PC-3 (cell line): ENCODE data around the gene TPK1. TPM values are rescaled to one million over a fixed set of nuclear protein-coding genes. Genes with fewer than 3 reads are reported as not detected.

ENCODE experiments used
- ATAC-seq: fragments of 200-7000 bp; cut with Tn5 transposase; 2 replicates; pipeline ENCODE4 v1.9.1; 2020; ENCODE audit warnings: mild to moderate bottlenecking, moderate library complexity
- BruUV-seq: library from RNA; stranded (reverse); fragments of 400-500 nt; replicated peaks from 2 replicates; lab custom pipeline; 2021; lab: Mats Ljungman, UMichigan
- CTCF ChIA-PET: fragments of 300-600 bp; sonication (Branson Sonifier 250); formaldehyde crosslinking; loops from one replicate; lab custom pipeline; 2022; ENCODE audit warnings: antibody characterized with exemption; lab: Charles Lee
- POLR2A ChIA-PET: fragments of 300-600 bp; sonication (Branson Sonifier 250); formaldehyde crosslinking; loops from one replicate; lab custom pipeline; 2022; ENCODE audit warnings: antibody characterized with exemption; ENCODE audit not compliant: unreplicated experiment; lab: Charles Lee
- DNase-seq: peaks from one replicate; pipeline ENCODE4 v3.0.0-alpha.2; 2015
- H2AFZ ChIP-seq: fragments of 300-600 bp; sonication (generic); 2 replicates; pipeline ENCODE4 v1.6.0; 2016; ENCODE audit warnings: antibody characterized with exemption, low read length
- H3F3A ChIP-seq: fragments of 300-600 bp; sonication (generic); one replicate; pipeline ENCODE4 v1.6.0; 2017; ENCODE audit warnings: antibody characterized with exemption, low read length, control low read depth, mild to moderate bottlenecking; ENCODE audit not compliant: unreplicated experiment
- H3K27ac ChIP-seq: fragments of 300-600 bp; sonication (generic); 2 replicates; pipeline ENCODE4 v1.5.1; 2016; ENCODE audit warnings: mild to moderate bottlenecking, low read length
- H3K27me3 ChIP-seq: fragments of 300-600 bp; sonication (generic); 2 replicates; pipeline ENCODE4 v1.6.1; 2016; ENCODE audit warnings: low read length, mixed read lengths
- H3K36me3 ChIP-seq: fragments of 300-600 bp; sonication (generic); 2 replicates; pipeline ENCODE4 v1.6.1; 2016; ENCODE audit warnings: low read depth, mixed run types, low read length, mixed read lengths
- H3K4me1 ChIP-seq: fragments of 300-600 bp; sonication (generic); 2 replicates; pipeline ENCODE4 v1.5.1; 2016; ENCODE audit warnings: low read length; ENCODE audit not compliant: insufficient read depth
- H3K4me2 ChIP-seq: fragments of 300-600 bp; sonication (generic); 2 replicates; pipeline ENCODE4 v1.6.0; 2016; ENCODE audit warnings: low read length
- H3K4me3 ChIP-seq: fragments of 300-600 bp; sonication (generic); 2 replicates; pipeline ENCODE4 v1.5.1; 2016; ENCODE audit warnings: mild to moderate bottlenecking, low read length, mixed read lengths
- H3K79me2 ChIP-seq: fragments of 300-600 bp; sonication (generic); 2 replicates; pipeline ENCODE4 v1.6.1; 2017; ENCODE audit warnings: low read length, mixed read lengths
- H3K9ac ChIP-seq: fragments of 300-600 bp; sonication (generic); 2 replicates; pipeline ENCODE4 v1.6.0; 2016; ENCODE audit warnings: mild to moderate bottlenecking, low read length
- H3K9me2 ChIP-seq: fragments of 300-600 bp; sonication (generic); replicated peaks from 2 replicates; pipeline ENCODE4 v1.6.1; 2016; ENCODE audit warnings: mixed run types, low read length, mixed read lengths
- H3K9me3 ChIP-seq: fragments of 300-600 bp; sonication (generic); 2 replicates; pipeline ENCODE4 v1.6.1; 2016; ENCODE audit warnings: low read length, mixed read lengths
- H4K20me1 ChIP-seq: fragments of 300-600 bp; sonication (generic); 2 replicates; pipeline ENCODE4 v1.6.1; 2016; ENCODE audit warnings: low read length, mixed read lengths
- CTCF ChIP-seq: fragments of 300-600 bp; sonication (generic); conservative IDR thresholded peaks from 2 replicates; pipeline ENCODE4 v1.5.1; 2017; ENCODE audit warnings: antibody characterized with exemption, low read depth, mild to moderate bottlenecking, low read length
- EZH2 ChIP-seq: fragments of 300-600 bp; sonication (generic); IDR thresholded peaks from one replicate; pipeline ENCODE4 v1.6.1; 2017; ENCODE audit warnings: antibody characterized with exemption, mild to moderate bottlenecking, low read length; ENCODE audit not compliant: unreplicated experiment
- EZH2phosphoT487 ChIP-seq: fragments of 300-600 bp; sonication (generic); IDR thresholded peaks from 2 replicates; pipeline ENCODE4 v1.6.1; 2018; ENCODE audit warnings: mild to moderate bottlenecking, antibody characterized with exemption, low read length, borderline replicate concordance
- intact Hi-C: fragments of 100-400 bp; cut with micrococcal nuclease; formaldehyde crosslinking; loops from 2 replicates; pipeline ENCODE4 v1.9.0; 2023
- total RNA-seq: library from RNA; depleted of rRNA; stranded (reverse); fragments of >200 nt; gene quantifications from 2 replicates; pipeline ENCODE4 v1.2.3, GENCODE V29; 2014

Gene TPK1
- total RNA-seq, 1 experiment from 2014 or later: 4.5 TPM

GRCh38 chr7:144454256-144455039 lies 381.4 kb downstream of the TPK1 start:
- POLR2A ChIA-PET: no interaction called here
- ATAC-seq: no peak
- Histone ChIP-seq H2AFZ (no peak overlapping the region), H3K27me3 (no peaks in the 10 kb centered on the region), H3K4me1 (no peaks in the 10 kb centered on the region), H3K27ac (no peak overlapping the region), H3K4me3 (no peak overlapping the region), H3K9ac (no peak overlapping the region), H3K9me3 (no peaks in the 10 kb centered on the region), H3K9me2 (no peaks in the 10 kb centered on the region), H3F3A (no peaks in the 10 kb centered on the region), H3K79me2 (no peaks in the 10 kb centered on the region), H4K20me1 (no peaks in the 10 kb centered on the region), H3K4me2 (no peak overlapping the region), H3K36me3 (no peaks in the 10 kb centered on the region)
- CTCF ChIA-PET: interaction anchor here (0.5 to 0.6 kb wide), 3 partner anchors 16 to 351 kb away, joined by 3 read pairs; no protein-coding TSS in a partner anchor
- no TSS peak for BruUV-seq
- DNase-seq: no peak
- no peak for TF ChIP-seq EZH2phosphoT487
- TF ChIP-seq CTCF: peak; percentile 68
- intact Hi-C loops: no loop called here

GRCh38 chr7:144452064-144452463 lies 383.8 kb downstream of the TPK1 start:
- CTCF ChIA-PET: no interaction called here
- no TSS peak for BruUV-seq

More at GRCh38 chr7:144452064-144452463, 383.8 kb downstream of the TPK1 start:
- H4K20me1 ChIP-seq: no peaks in the 10 kb centered on the region
- H3K36me3 ChIP-seq: no peaks in the 10 kb centered on the region
- H3K9me3 ChIP-seq: no peaks in the 10 kb centered on the region
- no peaks in the 10 kb centered on the region for H3F3A ChIP-seq
- no peaks in the 10 kb centered on the region for H3K9me2 ChIP-seq
- TF ChIP-seq EZH2phosphoT487: no peak
- TF ChIP-seq CTCF: no peak
- no peak for TF ChIP-seq EZH2
- H3K4me3 ChIP-seq: no peak overlapping the region
- ATAC-seq (no peak), DNase-seq (no peak)
- no peaks in the 10 kb centered on the region for H3K27me3 ChIP-seq
- no peaks in the 10 kb centered on the region for H3K4me1 ChIP-seq
- POLR2A ChIA-PET: no interaction called here
- no peak overlapping the region for H2AFZ ChIP-seq
- H3K27ac ChIP-seq: no peak overlapping the region
- H3K9ac ChIP-seq: no peak overlapping the region
- no peaks in the 10 kb centered on the region for H3K79me2 ChIP-seq
- no peak overlapping the region for H3K4me2 ChIP-seq
- intact Hi-C loops: no loop called here
